Measurements from ENCODE around the gene IPO11.

The IPO11 gene

DNA sequence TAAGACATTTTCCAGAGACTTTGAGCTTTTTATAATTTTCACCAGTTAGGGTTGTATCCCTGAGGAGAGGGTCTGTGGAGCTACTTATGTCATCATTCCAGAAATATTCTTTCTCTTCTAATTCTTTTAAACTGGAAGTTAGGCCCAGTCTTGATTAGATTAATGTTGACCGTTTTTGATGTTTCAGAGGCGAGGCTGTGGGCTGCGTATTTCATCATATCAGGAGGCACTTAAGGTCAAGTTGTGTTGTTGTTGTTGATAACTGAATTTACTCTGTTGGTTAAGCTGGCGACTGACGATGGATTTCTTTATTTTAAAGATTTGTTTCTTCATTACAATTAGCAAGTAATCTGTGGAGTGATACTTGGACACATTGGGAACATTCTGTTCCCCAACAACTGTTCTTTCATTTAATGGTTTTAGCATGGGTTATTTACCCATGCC lies 20.1 kb downstream of the IPO11 start:
- no peaks in the 10 kb centered on the region for H3K4me1 ChIP-seq (ENCODE audit: control insufficient read depth, insufficient read depth, low read length)
- no peak overlapping the region for H3K27ac ChIP-seq (ENCODE audit: insufficient read depth, low read depth, low read length, poor library complexity, severe bottlenecking)
- 99 to 100% methylated on average over 5 of the region's 5 CpGs for WGBS, 2 experiments
- H3K9me3 ChIP-seq (ENCODE audit: control insufficient read depth, low read length): no peaks in the 10 kb centered on the region
- no peaks in the 10 kb centered on the region for H3K27me3 ChIP-seq (ENCODE audit: control insufficient read depth, insufficient read depth, low read length, poor library complexity, severe bottlenecking)
- H3K36me3 ChIP-seq (ENCODE audit: control insufficient read depth, insufficient read depth, low read length): no peaks in the 10 kb centered on the region
- H3K4me3 ChIP-seq (ENCODE audit: insufficient read depth, low read depth, low read length): no peak overlapping the region

- H3K36me3 ChIP-seq (ENCODE audit: control insufficient read depth, insufficient read depth, low read length): peaks cover 9% of the 10 kb centered on the region
Observed at GRCh38 chr5:62448528-62448927, 36.0 kb downstream of the IPO11 start.

GRCh38 chr5:62450259-62450658 lies 37.7 kb downstream of the IPO11 start:
- H3K36me3 ChIP-seq (ENCODE audit: control insufficient read depth, insufficient read depth, low read length): peaks cover 9% of the 10 kb centered on the region
- H3K27me3 ChIP-seq (ENCODE audit: control insufficient read depth, insufficient read depth, low read length, poor library complexity, severe bottlenecking): no peaks in the 10 kb centered on the region
- no peaks in the 10 kb centered on the region for H3K4me1 ChIP-seq (ENCODE audit: control insufficient read depth, insufficient read depth, low read length)
- H3K27ac ChIP-seq (ENCODE audit: insufficient read depth, low read depth, low read length, poor library complexity, severe bottlenecking): no peak overlapping the region
- H3K4me3 ChIP-seq (ENCODE audit: insufficient read depth, low read depth, low read length): no peak overlapping the region
- 95 to 100% methylated on average over 2 of the region's 2 CpGs for WGBS, 2 experiments
- H3K9me3 ChIP-seq (ENCODE audit: control insufficient read depth, low read length): no peaks in the 10 kb centered on the region

More at GRCh38 chr5:62448528-62448927, 36.0 kb downstream of the IPO11 start:
- Histone ChIP-seq H3K27ac (ENCODE audit: insufficient read depth, low read depth, low read length, poor library complexity, severe bottlenecking) (no peak overlapping the region), H3K9me3 (ENCODE audit: control insufficient read depth, low read length) (no peaks in the 10 kb centered on the region), H3K4me1 (ENCODE audit: control insufficient read depth, insufficient read depth, low read length) (no peaks in the 10 kb centered on the region), H3K4me3 (ENCODE audit: insufficient read depth, low read depth, low read length) (no peak overlapping the region), H3K27me3 (ENCODE audit: control insufficient read depth, insufficient read depth, low read length, poor library complexity, severe bottlenecking) (no peaks in the 10 kb centered on the region)
- WGBS, 2 experiments: 94 to 96% methylated on average over 4 to 5 of the region's 5 CpGs

DNA sequence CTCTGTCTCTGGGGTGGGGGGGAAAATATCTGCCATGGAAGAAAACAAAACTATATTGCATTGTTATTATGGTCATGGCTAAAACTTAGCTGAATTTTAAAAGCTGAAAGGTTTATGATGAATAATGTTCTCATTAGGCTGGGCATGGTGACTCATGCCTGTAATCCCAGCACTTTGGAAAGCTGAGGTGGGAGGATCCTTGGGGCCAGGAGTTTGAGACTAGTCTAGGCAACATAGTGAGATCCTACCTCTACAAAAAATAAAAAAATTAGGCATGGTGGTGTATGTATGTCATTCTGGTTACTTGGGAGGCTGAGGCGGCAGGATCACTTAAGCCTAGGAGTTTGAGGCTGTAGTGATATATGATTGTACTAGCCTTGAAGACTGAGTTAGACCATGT lies 44.5 kb downstream of the IPO11 start:
- H3K36me3 ChIP-seq (ENCODE audit: control insufficient read depth, insufficient read depth, low read length): peaks cover 6% of the 10 kb centered on the region
- no peaks in the 10 kb centered on the region for H3K4me1 ChIP-seq (ENCODE audit: control insufficient read depth, insufficient read depth, low read length)
- 91 to 92% methylated on average over 1 of the region's 1 CpG for WGBS, 2 experiments
- no peaks in the 10 kb centered on the region for H3K9me3 ChIP-seq (ENCODE audit: control insufficient read depth, low read length)
- H3K27me3 ChIP-seq (ENCODE audit: control insufficient read depth, insufficient read depth, low read length, poor library complexity, severe bottlenecking): no peaks in the 10 kb centered on the region
- no peak overlapping the region for H3K4me3 ChIP-seq (ENCODE audit: insufficient read depth, low read depth, low read length)
- H3K27ac ChIP-seq (ENCODE audit: insufficient read depth, low read depth, low read length, poor library complexity, severe bottlenecking): no peak overlapping the region

GRCh38 chr5:62460578-62460983 lies 48.0 kb downstream of the IPO11 start:
- Histone ChIP-seq H3K27me3 (ENCODE audit: control insufficient read depth, insufficient read depth, low read length, poor library complexity, severe bottlenecking) (no peaks in the 10 kb centered on the region), H3K9me3 (ENCODE audit: control insufficient read depth, low read length) (no peaks in the 10 kb centered on the region), H3K4me3 (ENCODE audit: insufficient read depth, low read depth, low read length) (no peak overlapping the region), H3K27ac (ENCODE audit: insufficient read depth, low read depth, low read length, poor library complexity, severe bottlenecking) (no peak overlapping the region), H3K36me3 (ENCODE audit: control insufficient read depth, insufficient read depth, low read length) (no peaks in the 10 kb centered on the region), H3K4me1 (ENCODE audit: control insufficient read depth, insufficient read depth, low read length) (no peaks in the 10 kb centered on the region)

DNA sequence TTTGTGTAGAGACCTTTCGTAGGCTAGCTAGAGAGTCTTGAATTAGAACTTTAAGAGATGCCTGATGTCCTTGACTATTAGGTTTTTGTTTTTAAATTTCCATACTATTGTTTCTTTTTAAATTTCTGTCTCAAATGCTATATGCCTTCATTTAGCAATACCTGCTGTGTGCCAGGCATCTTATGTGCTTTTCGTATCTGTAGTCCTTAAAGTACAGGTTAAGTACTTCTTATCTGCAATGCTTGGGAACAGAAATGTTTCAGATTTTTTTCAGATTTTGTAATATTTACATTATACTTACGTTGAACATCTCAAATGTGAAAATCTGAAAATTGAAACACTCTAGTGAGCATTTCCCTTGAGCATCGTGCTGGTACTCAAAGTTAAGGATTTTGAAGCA lies 49.0 kb downstream of the IPO11 start:
- WGBS, 2 experiments: 93 to 95% methylated on average over 3 to 4 of the region's 4 CpGs
- no peak overlapping the region for H3K27ac ChIP-seq (ENCODE audit: insufficient read depth, low read depth, low read length, poor library complexity, severe bottlenecking)

DNA sequence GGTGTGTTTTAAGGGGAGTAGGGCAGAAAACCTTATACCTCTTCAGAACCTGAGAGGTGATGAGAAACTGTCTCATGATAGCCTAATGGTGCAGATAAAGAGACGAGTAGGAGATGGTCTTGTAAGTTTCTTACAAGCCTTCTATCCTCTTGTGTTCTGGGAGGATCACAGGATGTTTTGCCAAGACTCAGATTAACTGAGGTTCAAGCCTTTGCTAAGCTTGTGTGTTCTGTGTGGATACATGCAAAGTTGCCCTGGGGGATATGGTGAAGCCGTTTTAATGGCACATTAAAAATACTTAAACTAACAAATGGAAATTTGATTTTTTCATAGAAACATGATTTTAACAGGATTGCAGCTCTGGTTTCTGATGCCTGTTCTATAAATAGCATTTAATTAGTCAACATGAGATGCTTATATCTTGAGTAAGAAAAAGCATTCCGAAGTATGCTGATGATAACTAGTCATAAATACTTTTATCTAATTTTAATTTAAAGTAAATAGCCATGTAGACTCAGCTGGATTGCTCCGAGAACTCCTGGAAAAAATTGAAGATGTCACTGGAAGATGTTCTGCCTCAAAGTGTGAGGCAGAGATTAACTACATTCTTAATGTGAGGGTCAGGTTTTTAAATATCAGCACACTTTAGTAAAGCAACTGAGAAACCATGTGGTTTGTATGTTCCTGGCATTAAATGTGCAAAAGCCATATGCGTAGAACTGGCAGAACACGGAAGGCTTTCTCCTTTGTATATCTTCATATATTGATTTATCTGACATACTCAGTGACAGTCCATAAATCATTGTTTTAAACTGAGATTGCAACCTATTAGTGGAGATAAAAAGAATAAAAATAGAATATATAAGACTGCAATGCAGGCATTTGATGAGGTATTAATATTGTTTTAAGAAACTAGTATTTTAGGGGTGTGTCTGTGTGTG lies 53.7 kb downstream of the IPO11 start:
- WGBS, 2 experiments: 91 to 97% methylated on average over 2 of the region's 6 CpGs
- H3K9me3 ChIP-seq (ENCODE audit: control insufficient read depth, low read length): no peaks in the 10 kb centered on the region

More for the DNA sequence above, 49.0 kb downstream of the IPO11 start:
- Histone ChIP-seq H3K36me3 (ENCODE audit: control insufficient read depth, insufficient read depth, low read length) (no peaks in the 10 kb centered on the region), H3K27me3 (ENCODE audit: control insufficient read depth, insufficient read depth, low read length, poor library complexity, severe bottlenecking) (no peaks in the 10 kb centered on the region), H3K9me3 (ENCODE audit: control insufficient read depth, low read length) (no peaks in the 10 kb centered on the region), H3K4me1 (ENCODE audit: control insufficient read depth, insufficient read depth, low read length) (no peaks in the 10 kb centered on the region), H3K4me3 (ENCODE audit: insufficient read depth, low read depth, low read length) (no peak overlapping the region)

DNA sequence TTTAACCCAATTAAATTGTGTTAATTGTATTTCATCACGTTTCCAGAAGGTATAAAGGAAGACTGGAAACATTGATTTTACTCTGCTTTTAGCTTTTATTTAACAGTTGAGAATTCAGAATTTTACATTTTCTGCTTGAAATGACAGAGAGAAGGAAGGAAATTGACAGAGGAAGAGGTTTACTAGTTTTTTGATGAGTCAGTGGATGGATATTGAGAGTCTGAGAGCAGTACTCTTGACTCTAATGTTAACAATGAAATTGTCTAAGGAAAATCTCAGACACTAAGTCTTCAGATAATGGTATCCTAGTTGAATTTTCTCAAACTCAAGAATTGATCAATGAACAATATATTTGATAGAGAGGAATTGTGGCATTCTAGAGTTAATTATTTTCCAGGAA lies 60.6 kb downstream of the IPO11 start:
- no peak overlapping the region for H3K27ac ChIP-seq (ENCODE audit: insufficient read depth, low read depth, low read length, poor library complexity, severe bottlenecking)
- no peak overlapping the region for H3K4me3 ChIP-seq (ENCODE audit: insufficient read depth, low read depth, low read length)
- H3K9me3 ChIP-seq (ENCODE audit: control insufficient read depth, low read length): no peaks in the 10 kb centered on the region
- WGBS, 2 experiments: 92 to 100% methylated on average over 1 of the region's 1 CpG
- H3K27me3 ChIP-seq (ENCODE audit: control insufficient read depth, insufficient read depth, low read length, poor library complexity, severe bottlenecking): no peaks in the 10 kb centered on the region
- no peaks in the 10 kb centered on the region for H3K36me3 ChIP-seq (ENCODE audit: control insufficient read depth, insufficient read depth, low read length)
- no peaks in the 10 kb centered on the region for H3K4me1 ChIP-seq (ENCODE audit: control insufficient read depth, insufficient read depth, low read length)

More for the DNA sequence above, 53.7 kb downstream of the IPO11 start:
- no peaks in the 10 kb centered on the region for H3K36me3 ChIP-seq (ENCODE audit: control insufficient read depth, insufficient read depth, low read length)
- H3K4me1 ChIP-seq (ENCODE audit: control insufficient read depth, insufficient read depth, low read length): no peaks in the 10 kb centered on the region
- no peak overlapping the region for H3K4me3 ChIP-seq (ENCODE audit: insufficient read depth, low read depth, low read length)
- H3K27me3 ChIP-seq (ENCODE audit: control insufficient read depth, insufficient read depth, low read length, poor library complexity, severe bottlenecking): no peaks in the 10 kb centered on the region
- H3K27ac ChIP-seq (ENCODE audit: insufficient read depth, low read depth, low read length, poor library complexity, severe bottlenecking): no peak overlapping the region

- no peaks in the 10 kb centered on the region for H3K9me3 ChIP-seq (ENCODE audit: control insufficient read depth, low read length)
- WGBS, 2 experiments: 95 to 96% methylated on average over 9 of the region's 9 CpGs
Observed at GRCh38 chr5:62475072-62475471, 62.5 kb downstream of the IPO11 start.

DNA sequence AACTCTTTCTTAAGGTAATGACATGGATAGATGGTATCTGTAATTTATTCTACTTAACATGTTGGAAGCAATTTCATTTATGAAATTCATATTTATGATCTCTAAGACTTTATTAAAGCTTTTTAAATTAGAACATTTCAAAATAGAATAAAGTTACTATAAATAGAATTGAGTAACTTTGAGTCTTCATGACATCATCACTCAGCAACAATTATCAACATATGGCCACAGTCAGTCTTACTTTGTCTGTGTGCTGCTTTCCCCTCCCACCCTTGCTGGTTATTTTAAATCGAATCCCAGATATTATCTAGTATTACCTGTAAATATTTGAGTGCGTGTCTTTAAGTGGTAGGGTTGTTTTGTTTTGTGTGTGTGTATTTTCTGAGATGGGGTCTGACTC lies 65.2 kb downstream of the IPO11 start:
- no peaks in the 10 kb centered on the region for H3K27me3 ChIP-seq (ENCODE audit: control insufficient read depth, insufficient read depth, low read length, poor library complexity, severe bottlenecking)
- H3K27ac ChIP-seq (ENCODE audit: insufficient read depth, low read depth, low read length, poor library complexity, severe bottlenecking): no peak overlapping the region
- H3K36me3 ChIP-seq (ENCODE audit: control insufficient read depth, insufficient read depth, low read length): peaks cover 7% of the 10 kb centered on the region
- no peaks in the 10 kb centered on the region for H3K4me1 ChIP-seq (ENCODE audit: control insufficient read depth, insufficient read depth, low read length)
- WGBS, 2 experiments: 94 to 100% methylated on average over 1 to 2 of the region's 2 CpGs
- no peak overlapping the region for H3K4me3 ChIP-seq (ENCODE audit: insufficient read depth, low read depth, low read length)
- no peaks in the 10 kb centered on the region for H3K9me3 ChIP-seq (ENCODE audit: control insufficient read depth, low read length)

More at GRCh38 chr5:62475072-62475471, 62.5 kb downstream of the IPO11 start:
- no peak overlapping the region for H3K27ac ChIP-seq (ENCODE audit: insufficient read depth, low read depth, low read length, poor library complexity, severe bottlenecking)
- no peaks in the 10 kb centered on the region for H3K27me3 ChIP-seq (ENCODE audit: control insufficient read depth, insufficient read depth, low read length, poor library complexity, severe bottlenecking)
- peaks cover 7% of the 10 kb centered on the region for H3K36me3 ChIP-seq (ENCODE audit: control insufficient read depth, insufficient read depth, low read length)
- H3K4me1 ChIP-seq (ENCODE audit: control insufficient read depth, insufficient read depth, low read length): no peaks in the 10 kb centered on the region
- no peak overlapping the region for H3K4me3 ChIP-seq (ENCODE audit: insufficient read depth, low read depth, low read length)
